Endothelial cell of umbilical vein (primary cell): Measurements from ENCODE around the gene TPCN2. TPM values are rescaled to one million over a fixed set of nuclear protein-coding genes. Genes with fewer than 3 reads are reported as not detected.

Source experiments
- BruUV-seq: library from RNA; stranded (reverse); fragments of 400-500 nt; replicated peaks from 2 replicates; lab custom pipeline; 2021; lab: Mats Ljungman, UMichigan
- CTCF ChIA-PET: fragments of 300-600, 350-600 bp; sonication (Branson Sonifier 250); formaldehyde crosslinking; loops from one replicate; lab custom pipeline; 2021; ENCODE audit warnings: antibody characterized with exemption, inconsistent platforms; lab: Charles Lee
- POLR2A ChIA-PET: fragments of 300-600, 350-600 bp; sonication (Branson Sonifier 250); formaldehyde crosslinking; loops from one replicate; lab custom pipeline; 2021; ENCODE audit warnings: antibody characterized with exemption, inconsistent platforms; lab: Charles Lee
- DNase-seq: peaks from one replicate; pipeline ENCODE4 v3.0.0-alpha.2; 2011; ENCODE audit warnings: low read depth, low spot score
- FAIRE-seq: peaks from 2 replicates; lab custom pipeline; 2011; peaks lifted over from hg19 to GRCh38; lab: Jason Lieb, UNC
- H2AFZ ChIP-seq: 2 replicates; pipeline ENCODE4 v1.6.0; 2012; ENCODE audit warnings: low read depth, low read length, control low read depth, inconsistent platforms
- H3K27ac ChIP-seq: 2 replicates; pipeline ENCODE4 v1.5.1; 2011; ENCODE audit warnings: low read depth, mild to moderate bottlenecking, control low read depth, low read length, moderate library complexity; ENCODE audit not compliant: insufficient read depth
- H3K27me3 ChIP-seq, 2 experiments: 2 replicates each; pipeline versions ENCODE4 v1.6.0 to v1.6.1; 2011; ENCODE audit warnings: low read length in 2 of 2, mixed read lengths in 1 of 2; ENCODE audit not compliant: control insufficient read depth in 2 of 2, insufficient read depth in 2 of 2
- H3K36me3 ChIP-seq, 2 experiments: 2 replicates in 1 of 2; 3 replicates in 1 of 2; pipeline ENCODE4 v1.5.1; 2011; ENCODE audit warnings: low read length in 2 of 2, mild to moderate bottlenecking in 1 of 2, moderate library complexity in 1 of 2; ENCODE audit not compliant: control insufficient read depth in 2 of 2, insufficient read depth in 2 of 2; ENCODE audit errors: extremely low read depth in 1 of 2
- H3K4me1 ChIP-seq: 3 replicates; pipeline ENCODE4 v1.5.1; 2011; ENCODE audit warnings: mild to moderate bottlenecking, low read length; ENCODE audit not compliant: control insufficient read depth, insufficient read depth; ENCODE audit errors: extremely low read depth
- H3K4me2 ChIP-seq: 2 replicates; pipeline ENCODE4 v1.6.1; 2011; ENCODE audit warnings: low read length, control low read depth, mixed read lengths; ENCODE audit not compliant: insufficient read depth
- H3K4me3 ChIP-seq, 3 experiments: fragments of 200-600 bp in 1 of 3; sonication (generic), shearing (Covaris generic) in 1 of 3; replicated peaks in 1 of 3; 2 replicates each; pipeline ENCODE4 v1.5.1; 2011 to 2016; ENCODE audit warnings: control low read depth in 3 of 3, low read length in 3 of 3, mild to moderate bottlenecking in 2 of 3, inconsistent platforms in 1 of 3, low read depth in 1 of 3, moderate library complexity in 1 of 3; ENCODE audit not compliant: insufficient read depth in 1 of 3
- H3K79me2 ChIP-seq: 2 replicates; pipeline ENCODE4 v1.6.0; 2012; ENCODE audit warnings: low read length, inconsistent platforms; ENCODE audit not compliant: control insufficient read depth, insufficient read depth
- H3K9ac ChIP-seq: replicated peaks from 2 replicates; pipeline ENCODE3; 2011; ENCODE audit warnings: low read length, control low read depth; ENCODE audit not compliant: insufficient read depth; ENCODE audit errors: extremely low read depth
- H3K9me1 ChIP-seq: replicated peaks from 3 replicates; pipeline ENCODE4 v1.6.0; 2011; ENCODE audit warnings: mild to moderate bottlenecking, low read length; ENCODE audit not compliant: control insufficient read depth, insufficient read depth; ENCODE audit errors: extremely low read depth
- H3K9me3 ChIP-seq: replicated peaks from 2 replicates; pipeline ENCODE4 v1.5.1; 2012; ENCODE audit warnings: low read length, inconsistent platforms; ENCODE audit not compliant: control insufficient read depth, insufficient read depth
- H4K20me1 ChIP-seq: replicated peaks from 2 replicates; pipeline ENCODE3; 2011; ENCODE audit warnings: mild to moderate bottlenecking, low read length; ENCODE audit not compliant: control insufficient read depth, insufficient read depth; ENCODE audit errors: extremely low read depth
- FOS ChIP-seq: IDR thresholded peaks from 2 replicates; pipeline ENCODE4 v1.6.1; 2011; ENCODE audit warnings: mild to moderate bottlenecking, low read length, moderate library complexity, borderline replicate concordance; ENCODE audit not compliant: insufficient read depth
- JUN ChIP-seq: IDR thresholded peaks from 2 replicates; pipeline ENCODE4 v1.6.1; 2011; ENCODE audit warnings: borderline replicate concordance, low read depth; ENCODE audit not compliant: insufficient read length, insufficient read depth
- MAX ChIP-seq: IDR thresholded peaks from 2 replicates; pipeline ENCODE4 v1.6.1; 2011; ENCODE audit not compliant: insufficient read depth, insufficient read length
- MYC ChIP-seq: IDR thresholded peaks from one replicate; pipeline ENCODE4 v1.6.1; 2011; ENCODE audit warnings: mild to moderate bottlenecking, low read depth, low read length
- POLR2A ChIP-seq: IDR thresholded peaks from 2 replicates; pipeline ENCODE4 v1.6.1; 2012; ENCODE audit warnings: low read depth, mild to moderate bottlenecking, control low read depth, low read length
- dilution Hi-C: fragments of 300-500 bp; cut with MboI; formaldehyde crosslinking; loops from one replicate; pipeline ENCODE4 v1.15.0; 2019; ENCODE audit warnings: low sequenced_read_pairs; ENCODE audit not compliant: extremely low pct_ligation_motif_present
- intact Hi-C: fragments of 100-400 bp; cut with micrococcal nuclease; formaldehyde crosslinking; loops from one replicate; pipeline ENCODE4 v1.10.0; 2022
- polyA plus RNA-seq, 4 experiments: library from polyadenylated mRNA; depleted of rRNA in 3 of 4; stranded (reverse) in 3 of 4; unstranded in 1 of 4; fragments of >200 nt; gene quantifications; 2 replicates each; pipeline versions ENCODE4 v1.2.1 to v1.2.3, GENCODE V29; 2011 to 2012; ENCODE audit warnings: missing spikeins in 1 of 4
- total RNA-seq: library from RNA; stranded (reverse); gene quantifications from 2 replicates; pipeline ENCODE4 v1.2.3, GENCODE V29; 2021

TPCN2 gene
- total and polyA plus RNA-seq, 2 donors (not counting 3 experiments of a cell fraction or from before 2014, with no cell fraction given): 10.3 to 13.4 TPM

DNA sequence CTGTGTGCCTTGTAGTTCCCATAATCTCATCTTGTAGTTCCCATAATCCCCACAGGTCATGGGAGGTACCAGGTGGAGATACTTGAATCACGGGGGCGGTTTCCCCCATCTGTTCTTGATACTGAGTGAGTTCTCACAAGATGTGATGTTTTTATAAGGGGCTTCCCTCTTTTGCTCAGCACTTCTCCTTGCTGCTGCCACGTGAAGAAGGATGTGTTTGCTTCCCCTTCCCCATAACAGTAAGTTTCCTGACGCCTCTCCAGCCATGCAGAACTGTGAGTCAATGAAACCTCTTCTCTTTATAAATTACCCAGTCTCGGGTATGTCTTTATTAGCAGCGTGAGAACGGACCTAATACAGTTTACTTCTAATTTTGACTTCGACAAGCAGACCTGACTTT, 93.0 kb downstream of the TPCN2 start:
- Histone ChIP-seq H4K20me1 (no peaks in the 10 kb centered on the region), H3K4me1 (no peaks in the 10 kb centered on the region), H3K9ac (no peak overlapping the region), H3K4me2 (no peak overlapping the region), H3K27me3 (peaks cover 9 to 19% of the 10 kb centered on the region in 2 experiments), H3K27ac (no peak overlapping the region), H2AFZ (no peak overlapping the region), H3K79me2 (no peaks in the 10 kb centered on the region), H3K9me3 (no peaks in the 10 kb centered on the region), H3K9me1 (no peaks in the 10 kb centered on the region), H3K4me3 (no peak overlapping the region), H3K36me3 (no peaks in the 10 kb centered on the region)
- FAIRE-seq: no peak
- no TSS peak for BruUV-seq
- dilution Hi-C loops (no loop called here), intact Hi-C loops (no loop called here)
- no peak for DNase-seq
- CTCF ChIA-PET: interaction anchor here (0.9 to 1.2 kb wide), 2 partner anchors 10 to 528 kb away, joined by 3 to 6 read pairs; no protein-coding TSS in a partner anchor
- TF ChIP-seq POLR2A: no peak
- POLR2A ChIA-PET: no interaction called here

DNA sequence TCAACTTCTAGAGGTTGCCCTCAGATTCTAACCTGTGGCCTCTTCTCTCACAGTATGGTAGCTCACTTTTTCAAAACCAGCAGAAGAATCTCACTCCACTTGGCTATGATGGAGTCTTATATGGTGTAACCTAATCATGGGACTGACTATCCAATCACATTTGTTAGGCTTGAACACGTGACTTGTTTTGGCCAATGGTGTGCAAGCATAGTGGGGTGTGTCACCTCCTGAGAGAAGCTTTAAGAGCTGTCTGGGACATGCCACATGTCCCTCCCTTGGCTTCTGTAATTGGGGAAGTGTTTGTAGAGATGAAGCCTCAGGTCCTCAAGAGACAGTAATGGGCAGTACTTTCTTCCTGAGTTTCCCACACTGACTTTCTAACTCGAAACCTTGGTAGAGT, 94.2 kb downstream of the TPCN2 start:
- ChIA-PET CTCF (interaction anchor here (0.9 kb wide), 1 partner anchor 11 kb away, joined by 6 read pairs; no protein-coding TSS in a partner anchor), POLR2A (no interaction called here)
- Histone ChIP-seq H3K79me2 (no peaks in the 10 kb centered on the region), H3K27ac (no peak overlapping the region), H4K20me1 (no peaks in the 10 kb centered on the region), H2AFZ (no peak overlapping the region), H3K4me3 (no peak overlapping the region), H3K9me3 (no peaks in the 10 kb centered on the region), H3K9ac (no peak overlapping the region), H3K4me1 (no peaks in the 10 kb centered on the region), H3K27me3 (peaks cover 9 to 19% of the 10 kb centered on the region in 2 experiments), H3K36me3 (no peaks in the 10 kb centered on the region), H3K4me2 (no peak overlapping the region), H3K9me1 (no peaks in the 10 kb centered on the region)
- dilution Hi-C loops: no loop called here
- FAIRE-seq (no peak), DNase-seq (no peak)
- intact Hi-C loops: no loop called here
- no peak for TF ChIP-seq MAX
- no peak for TF ChIP-seq MYC
- no peak for TF ChIP-seq JUN
- no peak for TF ChIP-seq FOS
- no TSS peak for BruUV-seq
